ENCODE results near the gene RIPOR3.
"Not testable (repeated sequence)": the region's sequence is repeated elsewhere in the genome, so short reads cannot be mapped to it uniquely, and the experiment has no call there.

Gene RIPOR3

DNA sequence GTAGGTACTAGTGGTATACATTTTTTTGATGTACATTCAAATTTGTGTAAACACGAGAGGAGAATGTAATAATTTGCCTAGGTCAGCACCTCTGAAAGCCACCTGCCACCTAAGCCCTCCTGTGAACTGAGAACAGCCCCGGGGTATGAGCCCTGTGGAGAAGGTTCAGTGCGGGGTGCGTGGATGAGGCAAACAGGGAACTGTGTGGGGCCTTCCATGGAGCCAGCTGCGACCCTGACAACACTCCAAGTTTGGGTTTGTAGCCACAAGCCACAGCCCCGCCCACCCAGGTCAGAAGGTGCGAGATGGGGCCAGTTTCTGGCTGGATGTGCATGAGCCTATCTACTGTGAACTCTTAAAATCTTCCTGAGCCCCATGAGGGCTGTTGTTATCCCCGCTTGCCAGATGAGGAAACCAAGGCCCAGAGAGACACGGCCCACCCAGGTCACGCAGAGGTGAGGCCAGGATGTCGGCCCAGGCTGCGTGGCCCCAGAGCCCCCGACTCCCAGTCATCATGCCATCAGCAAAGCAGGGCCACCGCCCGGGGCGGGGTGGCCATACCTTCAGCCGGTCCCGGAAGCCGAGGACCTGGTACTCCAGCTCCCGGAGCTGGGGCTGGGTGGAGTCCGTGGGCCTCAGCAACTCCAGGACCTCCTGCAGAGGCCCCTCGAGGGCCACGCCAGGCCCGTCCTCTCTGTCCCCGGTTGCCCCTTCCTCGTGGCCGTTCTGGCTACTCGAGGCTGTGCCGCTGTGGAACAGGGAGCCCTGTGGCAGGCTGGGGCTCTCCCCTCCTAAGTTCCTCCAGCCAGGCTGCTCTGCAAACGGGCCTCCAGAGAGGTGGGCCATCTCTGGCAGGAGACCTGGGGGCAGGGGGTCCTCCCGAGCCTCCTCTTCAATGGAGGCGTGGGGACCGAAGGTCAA is 89.6 kb downstream of the RIPOR3 start:
- no peak for DNase-seq

DNA sequence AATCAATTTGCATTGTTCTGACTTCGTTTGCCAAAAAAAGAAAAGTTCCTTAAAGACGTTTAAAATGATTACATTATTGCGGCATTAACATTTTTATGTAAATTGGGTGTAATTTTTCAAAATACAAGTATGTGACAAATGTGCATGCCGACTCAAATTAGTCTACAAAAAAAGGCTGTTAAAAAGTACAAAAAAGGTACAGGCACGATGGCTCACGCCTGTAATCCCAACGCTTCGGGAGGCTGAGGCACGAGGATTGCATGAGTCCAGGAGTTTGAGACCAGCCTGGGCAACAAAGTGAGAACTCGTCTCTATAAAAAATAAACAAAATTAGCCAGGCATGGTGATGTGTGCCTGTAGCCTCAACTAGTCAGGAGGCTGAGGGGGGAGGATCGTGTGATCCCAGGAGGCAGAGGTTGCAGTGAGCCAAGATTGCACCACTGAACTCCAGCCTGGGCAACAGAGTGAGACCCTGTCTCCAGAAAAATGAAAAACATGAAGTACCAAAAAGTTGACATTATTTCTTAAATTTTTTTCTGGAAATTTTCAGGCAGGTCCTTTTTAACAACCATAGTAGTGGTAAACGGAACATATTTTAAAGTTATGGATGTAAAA is 91.0 kb downstream of the RIPOR3 start:
- DNase-seq = no peak

DNA sequence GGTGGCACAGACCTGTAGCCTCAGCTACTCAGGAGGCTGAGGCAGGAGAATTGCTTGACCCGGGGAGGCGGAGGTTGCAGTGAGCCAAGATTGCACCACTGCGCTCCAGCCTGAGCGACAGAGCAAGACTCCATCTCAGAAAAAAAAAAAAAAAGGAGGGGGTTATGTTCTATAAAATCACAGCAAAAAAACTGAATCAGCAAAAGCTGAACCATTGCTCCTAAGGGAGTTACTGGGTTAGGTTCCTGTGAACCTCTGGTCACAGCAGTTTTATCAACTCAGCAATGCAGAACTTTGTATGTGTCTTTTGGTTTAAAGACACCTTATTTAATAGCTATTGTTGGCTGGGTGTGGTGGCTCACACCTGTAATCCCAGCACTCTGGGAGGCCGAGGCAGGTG is 92.6 kb downstream of the RIPOR3 start:
- not testable (repeated sequence) for DNase-seq

- no peak for DNase-seq
These were observed 93.3 kb downstream of the RIPOR3 start for GRCh38 chr20:50598074-50598473.

DNA sequence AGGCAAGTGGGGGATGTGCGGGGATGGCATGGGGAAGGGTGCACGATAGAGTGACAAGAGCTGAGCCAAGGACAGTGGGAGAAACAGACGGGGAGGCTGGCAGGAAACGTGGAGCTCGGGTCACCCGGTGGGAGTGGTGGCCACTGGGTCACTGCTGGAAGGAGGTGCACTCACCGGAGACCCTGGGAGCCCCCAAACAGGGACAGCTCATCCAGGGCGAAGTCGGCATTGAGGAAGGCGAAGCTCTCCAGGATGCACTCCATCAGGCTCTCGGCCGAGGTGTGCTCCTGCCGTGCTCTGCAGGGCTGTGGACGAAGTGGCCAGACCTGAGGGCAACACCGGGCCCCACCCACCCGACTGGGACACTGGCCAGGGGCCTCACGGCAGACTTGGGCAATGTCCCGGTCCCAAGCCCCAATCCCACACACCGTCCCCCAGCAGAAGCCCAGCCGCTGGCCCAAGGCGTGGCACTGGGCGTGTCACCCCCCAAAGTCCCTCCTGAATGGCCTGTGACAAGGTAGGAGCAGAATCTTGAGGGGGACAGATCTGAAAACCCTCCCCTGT is 93.9 kb downstream of the RIPOR3 start:
- no peak for DNase-seq

- no peak for DNase-seq
These were observed 94.7 kb downstream of the RIPOR3 start for GRCh38 chr20:50596694-50597021.

GRCh38 chr20:50595988-50596693 is 95.2 kb downstream of the RIPOR3 start:
- no peak for DNase-seq

- DNase-seq = no peak
These were observed 95.9 kb downstream of the RIPOR3 start for GRCh38 chr20:50595433-50595895.

DNA sequence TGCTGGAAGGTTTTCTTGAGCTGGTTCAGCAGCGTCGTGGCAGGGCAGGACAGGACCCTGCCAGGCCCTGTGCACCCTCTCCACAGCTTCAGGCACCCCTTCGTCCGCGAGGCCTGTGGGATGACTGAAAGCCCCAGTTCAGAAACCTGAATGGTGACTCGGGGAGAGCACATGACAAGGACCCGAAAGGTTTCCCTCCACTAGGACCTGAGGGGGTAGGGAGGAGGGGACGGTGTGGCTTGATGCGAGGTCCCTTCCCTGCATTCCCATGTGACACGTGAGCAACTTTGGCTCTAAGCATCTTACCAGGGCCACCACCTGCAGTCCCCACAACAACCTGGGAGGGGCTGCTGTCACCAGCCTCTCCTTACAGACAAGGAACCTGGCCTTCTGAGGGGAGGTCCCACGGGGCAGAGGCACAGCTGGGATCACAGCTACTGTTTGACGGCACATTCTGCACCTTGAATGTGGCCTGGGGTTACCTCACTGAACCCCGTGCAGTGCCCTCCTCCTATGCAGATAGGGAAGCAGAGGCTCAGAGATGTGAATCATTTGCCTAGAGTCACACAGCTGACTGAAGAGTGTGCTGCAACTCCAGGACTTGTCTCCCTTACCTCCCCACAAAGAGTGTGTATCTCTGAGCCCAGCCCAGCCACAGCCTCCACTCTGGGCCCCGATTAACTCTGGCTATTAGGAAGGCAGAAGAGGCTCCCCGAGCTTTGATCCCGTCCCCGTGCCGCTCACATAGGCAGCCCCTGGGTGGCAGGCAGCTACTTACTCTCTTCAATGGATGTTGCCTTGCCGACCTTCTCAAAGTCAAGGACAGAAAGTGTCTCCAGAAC is 96.5 kb downstream of the RIPOR3 start:
- DNase-seq = no peak

- no peak for DNase-seq
These were observed 97.1 kb downstream of the RIPOR3 start for GRCh38 chr20:50594231-50594590.

- DNase-seq = no peak
These were observed 98.4 kb downstream of the RIPOR3 start for GRCh38 chr20:50593005-50593335.

GRCh38 chr20:50592282-50593004 is 98.9 kb downstream of the RIPOR3 start:
- DNase-seq = no peak

GRCh38 chr20:50591233-50591852 is 100.0 kb downstream of the RIPOR3 start:
- no peak for DNase-seq

DNA sequence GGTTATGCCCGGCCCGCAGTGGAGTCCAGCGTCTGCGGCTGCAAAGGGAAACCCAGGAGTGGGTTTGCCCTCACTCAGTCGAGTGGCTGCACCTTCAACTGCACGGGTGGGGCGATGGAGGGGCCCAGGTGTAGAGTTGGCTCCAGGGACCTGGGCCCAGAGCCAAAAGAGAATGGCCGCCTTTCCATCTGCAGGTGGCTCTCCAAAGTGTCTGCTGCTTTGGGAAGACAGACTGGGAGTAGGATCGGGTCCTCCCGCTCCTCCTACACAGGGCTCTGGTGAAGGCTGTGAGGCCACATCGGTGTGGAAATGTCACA is 101.0 kb downstream of the RIPOR3 start:
- no peak for DNase-seq

DNA sequence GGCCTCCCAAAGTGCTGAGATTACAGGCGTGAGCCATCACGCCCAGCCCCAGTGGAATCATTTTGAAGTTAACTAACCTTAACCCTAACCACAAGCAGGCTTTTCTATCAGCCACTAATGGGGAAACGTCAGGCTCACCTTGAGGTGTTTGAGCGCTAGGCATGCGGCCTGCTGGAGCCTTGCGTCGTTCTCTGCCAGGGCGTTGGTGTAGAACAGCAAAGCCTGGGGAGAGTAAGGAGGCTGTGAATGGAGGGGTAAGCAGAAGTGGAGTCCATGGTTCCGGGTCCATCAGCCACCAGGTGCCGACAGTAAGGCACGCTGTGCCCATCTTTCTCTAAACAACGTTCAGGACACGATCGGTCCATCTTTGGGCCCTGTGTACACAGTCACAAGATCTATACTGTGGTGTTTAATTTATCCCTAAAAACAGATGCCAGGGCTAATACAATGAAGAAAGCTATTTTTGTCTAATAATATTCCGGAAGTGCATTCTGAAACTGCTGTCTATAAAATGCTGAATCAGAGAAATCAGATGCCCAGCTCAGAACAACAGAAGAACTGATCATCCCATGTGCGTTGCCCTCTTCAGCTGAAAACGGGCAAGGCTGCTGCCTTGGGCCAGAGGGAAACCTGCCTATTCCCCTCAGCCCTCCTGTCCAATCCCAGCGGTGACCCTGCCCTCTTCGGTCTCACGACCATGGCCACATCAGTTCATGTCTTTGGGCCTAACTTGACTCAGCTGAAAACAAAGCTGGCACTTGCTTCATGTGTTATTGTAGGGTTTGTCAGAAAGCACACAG is 101.6 kb downstream of the RIPOR3 start:
- no peak for DNase-seq

DNA sequence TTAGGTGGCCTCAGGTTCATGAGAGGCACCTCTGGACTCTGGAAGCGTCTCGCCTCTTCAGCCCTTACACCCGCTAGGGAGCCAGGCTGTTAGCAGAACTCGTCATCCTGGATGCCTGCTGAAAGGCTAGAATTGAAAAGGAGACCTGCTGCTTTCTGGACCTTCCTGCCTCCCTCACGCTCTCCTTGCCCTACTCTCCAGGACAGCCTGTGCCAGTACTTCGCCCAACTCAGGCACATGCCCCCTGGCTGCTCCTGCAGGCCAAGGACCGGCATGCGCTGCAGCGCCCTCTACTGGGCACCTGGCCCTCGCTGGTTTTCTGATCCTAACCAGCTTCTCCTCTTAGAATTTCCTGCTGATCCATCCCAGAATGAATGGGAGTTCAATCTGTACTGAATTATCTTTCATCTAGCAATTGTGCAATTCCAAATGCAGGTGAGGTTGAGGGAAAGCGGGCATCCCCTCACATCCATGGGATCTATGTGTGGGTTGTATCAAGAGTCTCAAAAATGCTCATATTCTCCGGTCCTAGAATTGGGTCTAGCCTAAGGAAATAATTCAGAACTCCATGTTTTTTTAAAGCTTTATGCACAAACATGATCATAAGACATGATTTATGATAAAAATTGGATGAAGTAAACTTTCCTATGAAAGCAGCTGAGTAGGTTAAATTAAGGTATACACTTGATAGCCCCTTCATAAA is 103.2 kb downstream of the RIPOR3 start:
- DNase-seq = peak; percentile 78

DNA sequence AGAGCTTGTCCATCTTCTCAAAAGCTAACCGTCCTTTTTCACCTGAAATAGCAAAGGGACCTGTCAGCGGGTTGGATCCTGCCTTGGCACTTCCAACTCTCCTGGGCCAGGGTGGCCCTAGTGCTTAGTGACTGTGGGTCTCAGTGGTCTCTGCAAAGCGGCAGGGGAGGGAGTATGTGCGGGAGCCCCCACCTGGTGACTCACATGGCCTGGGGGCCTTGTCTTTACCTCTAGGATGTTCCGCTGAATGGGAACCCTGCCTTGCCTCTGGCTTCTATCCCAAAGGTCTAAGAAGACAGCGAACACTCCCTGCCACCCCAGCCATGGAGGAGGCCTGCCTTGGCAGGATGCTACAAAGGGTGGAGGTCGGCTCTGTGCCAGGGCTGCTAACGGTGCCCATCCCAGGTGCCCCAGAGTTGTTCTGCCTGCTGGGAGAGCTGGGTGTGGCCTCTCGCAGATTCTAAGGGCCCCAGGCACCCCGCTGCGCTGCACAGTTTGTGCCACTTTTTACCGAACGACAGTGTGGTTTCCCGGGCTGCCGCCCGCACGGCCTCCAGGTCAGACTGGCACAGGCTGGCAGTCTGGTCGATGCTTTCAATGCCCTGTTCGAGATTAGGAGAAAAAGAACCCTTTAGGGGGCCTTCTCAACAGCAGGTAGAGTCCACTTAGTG is 103.9 kb downstream of the RIPOR3 start:
- no peak for DNase-seq

DNA sequence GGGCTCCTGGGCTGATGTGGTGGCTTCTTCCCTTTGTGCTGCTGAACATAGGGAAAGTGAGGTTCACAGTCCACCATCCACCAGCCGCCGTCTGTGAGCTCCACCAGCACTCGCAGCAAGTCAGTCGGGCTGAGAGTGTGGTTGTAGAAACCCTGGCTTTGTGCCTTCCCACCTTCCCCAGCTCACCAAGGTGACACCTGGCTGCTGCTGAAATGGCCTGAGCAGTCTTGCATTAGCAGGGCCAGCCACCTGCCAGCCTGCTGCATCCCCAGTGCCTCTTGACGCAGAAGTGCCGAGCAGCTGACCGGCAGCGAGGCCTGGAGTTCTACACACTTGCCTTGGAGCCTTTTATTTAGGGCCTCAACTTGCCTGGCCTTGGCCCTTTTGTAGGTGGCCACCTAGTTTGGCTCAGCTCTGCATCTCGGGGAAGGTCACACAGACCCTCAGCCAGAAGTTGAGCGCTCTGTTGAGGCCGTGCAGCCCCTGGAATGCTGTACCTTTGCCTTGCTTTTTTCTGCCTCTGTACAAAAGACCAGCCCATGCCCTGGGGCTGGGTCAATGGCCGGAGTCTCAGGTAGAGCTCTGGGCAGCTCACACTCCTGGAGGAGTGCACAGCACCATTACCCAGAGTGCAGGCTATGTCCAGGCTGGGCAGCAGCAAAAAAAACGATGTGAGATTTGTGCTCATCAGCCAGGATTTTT is 104.7 kb downstream of the RIPOR3 start:
- DNase-seq = no peak

- DNase-seq = no peak
These were observed 105.7 kb downstream of the RIPOR3 start for GRCh38 chr20:50585678-50586077.

Measured in activated CD8-positive, alpha-beta memory T cell treated with anti-CD3 and anti-CD28 coated beads, Interleukin-2, amount 50 U/mL, for 4 hours (primary cell).